Stomach (tissue), 9 donors: ENCODE measurements around the gene COG4. TPM values are rescaled to one million over a fixed set of nuclear protein-coding genes. Genes with fewer than 3 reads are reported as not detected.

ENCODE experiments used
- DNase-seq, 2 donors: peaks; one replicate each; pipeline versions ENCODE4 v3.0.0 to v3.0.0-alpha.2; 2013 to 2019
- H3K27ac ChIP-seq, 5 donors: fragments of 200-600 bp in 4 of 5; sonication (generic) in 4 of 5; one replicate each; pipeline ENCODE4 v1.5.1; 2013 to 2019; ENCODE audit warnings: mild to moderate bottlenecking in 1 of 5, moderate library complexity in 1 of 5
- H3K27me3 ChIP-seq, 3 donors: fragments of 200-600 bp; sonication (generic); one replicate each; pipeline ENCODE4 v1.5.1; 2017 to 2019; ENCODE audit warnings: mixed run types in 1 of 3
- H3K36me3 ChIP-seq, 4 donors: fragments of 200-600 bp; sonication (generic); 1 replicate in 3 of 4; 2 replicates in 1 of 4; pipeline ENCODE4 v1.5.1; 2016 to 2019
- H3K4me1 ChIP-seq, 4 donors: fragments of 200-600 bp; sonication (generic); one replicate each; pipeline ENCODE4 v1.5.1; 2016 to 2019
- H3K4me3 ChIP-seq, 4 donors: fragments of 200-600 bp; sonication (generic) in 3 of 4; one replicate each; pipeline ENCODE4 v1.5.1; 2016 to 2019; ENCODE audit warnings: mild to moderate bottlenecking in 1 of 4
- H3K9me3 ChIP-seq, 4 donors: fragments of 200-600 bp; sonication (generic); one replicate each; pipeline ENCODE4 v1.5.1; 2016 to 2019
- CTCF ChIP-seq, 7 experiments: fragments of 450-650 bp in 4 of 7; fragments of 200-600 bp in 3 of 7; sonication (generic) in 3 of 7; IDR thresholded peaks; one replicate each; pipeline ENCODE4 v1.5.1; 2016 to 2019; ENCODE audit warnings: antibody characterized with exemption in 7 of 7, control low read depth in 2 of 7, mild to moderate bottlenecking in 1 of 7
- EP300 ChIP-seq: sonication (generic); formaldehyde crosslinking; IDR thresholded peaks from one replicate; pipeline ENCODE4 v1.6.1; 2017; ENCODE audit warnings: antibody characterized with exemption
- POLR2A ChIP-seq, 4 donors: fragments of 450-650 bp; IDR thresholded peaks; one replicate each; pipeline ENCODE4 v1.6.1; 2016; ENCODE audit warnings: antibody characterized with exemption in 4 of 4, control low read depth in 2 of 4, mild to moderate bottlenecking in 1 of 4, moderate library complexity in 1 of 4
- POLR2AphosphoS5 ChIP-seq, 3 donors: sonication (generic); formaldehyde crosslinking; IDR thresholded peaks; one replicate each; pipeline ENCODE4 v1.6.1; 2016; ENCODE audit warnings: antibody characterized with exemption in 3 of 3
- WGBS, 5 donors: extraction: QIAGEN DNeasy Blood & Tissue Kit in 3 of 5; methylation state at CpG; one replicate each; pipeline versions ENCODE4 v1.1.5 to v1.1.7; 2013 to 2018; 5-methylcytosine and 5-hydroxymethylcytosine counted together
- intact Hi-C: fragments of 100-400 bp; cut with DNase I; formaldehyde crosslinking; loops from one replicate; pipeline ENCODE4 v1.15.1; 2023; ENCODE audit warnings: low total_unique reads
- polyA plus RNA-seq, 3 donors: library from polyadenylated mRNA; stranded (reverse); fragments of 200-250 nt; gene quantifications; one replicate each; pipeline ENCODE4 v1.2.3, GENCODE V29; 2013
- total RNA-seq, 5 donors: library from RNA; depleted of rRNA; stranded (reverse); fragments of >200 nt; gene quantifications; one replicate each; pipeline versions ENCODE4 v1.1.0 to v1.2.3, GENCODE V29; 2014 to 2016
- donor health status: healthy with polysubstance abuse.
- donor health status: Bipolar disorder and iron deficiency.
- donor health status: healthy.

COG4 gene
- total and polyA plus RNA-seq, 8 donors, result 10.7 to 127 (median 37.4) TPM

GRCh38 chr16:70442344-70442743 lies 81.0 kb downstream of the COG4 start:
- WGBS, 5 donors, result 90 to 94% (median 92%) methylated on average over 7 of the region's 7 CpGs
- Histone ChIP-seq H3K27ac (no peak overlapping the region), H3K36me3 (no peaks in the 10 kb centered on the region), H3K4me3 (no peak overlapping the region), H3K9me3 (no peaks in the 10 kb centered on the region), H3K4me1 (peaks cover 18 to 30% (median 25%) of the 10 kb centered on the region in 4 donors), H3K27me3 (no peaks in the 10 kb centered on the region)
- no peak for DNase-seq
- intact Hi-C loops, result loop anchor here (10.0 kb wide), 1 partner anchor 58 kb away; no protein-coding TSS in a partner anchor
- TF ChIP-seq POLR2A (IDR thresholded peaks at IDR 0.05) (no peak), POLR2AphosphoS5 (IDR thresholded peaks at IDR 0.05) (no peak), CTCF (IDR thresholded peaks at IDR 0.05) (no peak), EP300 (no peak)

GRCh38 chr16:70441406-70441990 lies 81.9 kb downstream of the COG4 start:
- 80 to 94% (median 92%) methylated on average over 8 of the region's 8 CpGs for WGBS, 5 donors
- Histone ChIP-seq H3K9me3 (no peaks in the 10 kb centered on the region), H3K27me3 (no peaks in the 10 kb centered on the region), H3K4me1 (peaks cover 18 to 39% (median 32%) of the 10 kb centered on the region in 4 donors), H3K4me3 (no peak overlapping the region), H3K27ac (no peak overlapping the region), H3K36me3 (no peaks in the 10 kb centered on the region)
- intact Hi-C loops, result loop anchor here (10.0 kb wide), 1 partner anchor 57 kb away; no protein-coding TSS in a partner anchor
- no peak for DNase-seq
- TF ChIP-seq POLR2A (IDR thresholded peaks at IDR 0.05), result no peak
- TF ChIP-seq EP300, result no peak
- TF ChIP-seq POLR2AphosphoS5 (IDR thresholded peaks at IDR 0.05), result no peak
- no peak for TF ChIP-seq CTCF (IDR thresholded peaks at IDR 0.05)

- intact Hi-C loops, result loop anchor here (10.0 kb wide), 1 partner anchor 55 kb away; no protein-coding TSS in a partner anchor
- H3K4me1 ChIP-seq, result peaks cover 18 to 49% (median 36%) of the 10 kb centered on the region in 4 donors
Observed at GRCh38 chr16:70440009-70440692, 83.2 kb downstream of the COG4 start.

More at GRCh38 chr16:70440009-70440692, 83.2 kb downstream of the COG4 start:
- Histone ChIP-seq H3K27me3 (no peaks in the 10 kb centered on the region), H3K27ac (peak overlapping the region in 1 of 5 donors; percentile 70), H3K9me3 (no peaks in the 10 kb centered on the region), H3K36me3 (no peaks in the 10 kb centered on the region), H3K4me3 (peak overlapping the region in 2 of 4 donors; percentile 78 to 88)
- WGBS, 5 donors, result 65 to 77% (median 67%) methylated on average over 11 of the region's 11 CpGs
- TF ChIP-seq CTCF (IDR thresholded peaks at IDR 0.05) (no peak), POLR2A (IDR thresholded peaks at IDR 0.05) (no peak), POLR2AphosphoS5 (IDR thresholded peaks at IDR 0.05) (no peak), EP300 (no peak)
- no peak for DNase-seq
